MM.1S (cell line): ENCODE data around the gene CDC42BPA.
"Not testable (repeated sequence)": the region's sequence is repeated elsewhere in the genome, so short reads cannot be mapped to it uniquely, and the experiment has no call there.

ENCODE experiments used
- DNase-seq: peaks from one replicate; pipeline ENCODE4 v3.0.0-alpha.2; 2015
- H2AFZ ChIP-seq: fragments of 300-600 bp; sonication (generic); 2 replicates; pipeline ENCODE4 v1.6.0; 2016; ENCODE audit warnings: antibody characterized with exemption, low read length
- H3F3A ChIP-seq: fragments of 300-600 bp; sonication (generic); 2 replicates; pipeline ENCODE4 v1.6.1; 2016; ENCODE audit warnings: mild to moderate bottlenecking, antibody characterized with exemption, low read length, moderate library complexity, mixed read lengths; ENCODE audit not compliant: insufficient read depth
- H3K27ac ChIP-seq: fragments of 300-600 bp; sonication (generic); 2 replicates; pipeline ENCODE4 v1.5.1; 2016; ENCODE audit warnings: mild to moderate bottlenecking, low read length
- H3K27me3 ChIP-seq: fragments of 300-600 bp; sonication (generic); replicated peaks from 2 replicates; pipeline ENCODE4 v1.6.0; 2016; ENCODE audit warnings: low read length; ENCODE audit not compliant: insufficient read depth
- H3K36me3 ChIP-seq: fragments of 300-600 bp; sonication (generic); replicated peaks from 2 replicates; pipeline ENCODE4 v1.6.1; 2016; ENCODE audit warnings: mild to moderate bottlenecking, low read length, mixed read lengths; ENCODE audit not compliant: insufficient read depth
- H3K4me1 ChIP-seq: fragments of 300-600 bp; sonication (generic); 2 replicates; pipeline ENCODE4 v1.6.1; 2016; ENCODE audit warnings: low read length, mixed read lengths
- H3K4me2 ChIP-seq: fragments of 300-600 bp; sonication (generic); 2 replicates; pipeline ENCODE4 v1.6.0; 2016; ENCODE audit warnings: low read depth, low read length
- H3K4me3 ChIP-seq: fragments of 300-600 bp; sonication (generic); 2 replicates; pipeline ENCODE4 v1.5.1; 2016; ENCODE audit warnings: low read length, mixed read lengths
- H3K79me2 ChIP-seq: fragments of 300-600 bp; sonication (generic); 2 replicates; pipeline ENCODE4 v1.6.1; 2016; ENCODE audit warnings: mixed run types, low read length, mixed read lengths
- H3K9ac ChIP-seq: fragments of 300-600 bp; sonication (generic); 2 replicates; pipeline ENCODE4 v1.6.1; 2016; ENCODE audit warnings: low read length, mixed read lengths
- H3K9me2 ChIP-seq: fragments of 300-600 bp; sonication (generic); replicated peaks from 2 replicates; pipeline ENCODE4 v1.6.1; 2016; ENCODE audit warnings: mild to moderate bottlenecking, low read length, mixed read lengths; ENCODE audit not compliant: insufficient read depth
- H3K9me3 ChIP-seq: fragments of 300-600 bp; sonication (generic); replicated peaks from 2 replicates; pipeline ENCODE4 v1.6.1; 2016; ENCODE audit warnings: mild to moderate bottlenecking, low read length, mixed read lengths; ENCODE audit not compliant: insufficient read depth
- H4K20me1 ChIP-seq: fragments of 300-600 bp; sonication (generic); 2 replicates; pipeline ENCODE4 v1.6.1; 2016; ENCODE audit warnings: mild to moderate bottlenecking, low read length, moderate library complexity, mixed read lengths; ENCODE audit not compliant: insufficient read depth
- EZH2 ChIP-seq: fragments of 300-600 bp; sonication (generic); optimal IDR thresholded peaks from 2 replicates; pipeline ENCODE3; 2017; ENCODE audit warnings: low read depth, mild to moderate bottlenecking, antibody characterized with exemption, low read length, mixed read lengths
- EZH2phosphoT487 ChIP-seq: fragments of 300-600 bp; sonication (generic); IDR thresholded peaks from 2 replicates; pipeline ENCODE4 v1.6.1; 2018; ENCODE audit warnings: antibody characterized with exemption, low read length
- TF ChIP-seq, protein P1 (sequence below): fragments of 300-600 bp; sonication (generic); IDR thresholded peaks from 2 replicates; pipeline ENCODE4 v1.5.1; 2016; ENCODE audit warnings: antibody characterized with exemption, low read length, mixed read lengths

Gene CDC42BPA

DNA sequence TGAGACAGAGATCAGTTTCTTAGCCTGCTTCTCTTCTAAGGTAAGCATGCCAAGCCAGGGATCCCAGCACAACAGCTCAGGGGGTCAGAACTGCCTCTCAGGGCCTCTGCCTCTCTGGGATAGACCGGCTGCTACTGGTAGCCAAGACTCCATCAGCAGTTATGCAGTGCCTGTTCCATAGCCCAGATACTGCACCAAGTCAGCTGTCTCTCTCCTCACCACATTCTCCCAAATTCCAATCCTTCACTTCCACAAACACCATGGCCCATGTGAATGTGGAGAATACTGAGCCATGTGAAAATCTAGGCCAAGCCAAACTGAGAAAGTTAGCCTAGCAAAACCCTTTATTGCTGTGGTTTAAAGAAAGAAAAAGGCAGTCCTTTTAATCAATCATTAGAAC is 37.5 kb downstream of the CDC42BPA start:
- no peak for TF ChIP-seq EZH2
- no peak for TF ChIP-seq EZH2phosphoT487
- TF ChIP-seq, protein P1, sequence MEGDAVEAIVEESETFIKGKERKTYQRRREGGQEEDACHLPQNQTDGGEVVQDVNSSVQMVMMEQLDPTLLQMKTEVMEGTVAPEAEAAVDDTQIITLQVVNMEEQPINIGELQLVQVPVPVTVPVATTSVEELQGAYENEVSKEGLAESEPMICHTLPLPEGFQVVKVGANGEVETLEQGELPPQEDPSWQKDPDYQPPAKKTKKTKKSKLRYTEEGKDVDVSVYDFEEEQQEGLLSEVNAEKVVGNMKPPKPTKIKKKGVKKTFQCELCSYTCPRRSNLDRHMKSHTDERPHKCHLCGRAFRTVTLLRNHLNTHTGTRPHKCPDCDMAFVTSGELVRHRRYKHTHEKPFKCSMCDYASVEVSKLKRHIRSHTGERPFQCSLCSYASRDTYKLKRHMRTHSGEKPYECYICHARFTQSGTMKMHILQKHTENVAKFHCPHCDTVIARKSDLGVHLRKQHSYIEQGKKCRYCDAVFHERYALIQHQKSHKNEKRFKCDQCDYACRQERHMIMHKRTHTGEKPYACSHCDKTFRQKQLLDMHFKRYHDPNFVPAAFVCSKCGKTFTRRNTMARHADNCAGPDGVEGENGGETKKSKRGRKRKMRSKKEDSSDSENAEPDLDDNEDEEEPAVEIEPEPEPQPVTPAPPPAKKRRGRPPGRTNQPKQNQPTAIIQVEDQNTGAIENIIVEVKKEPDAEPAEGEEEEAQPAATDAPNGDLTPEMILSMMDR = no peak
- no peaks in the 10 kb centered on the region for H3F3A ChIP-seq
- H3K27me3 ChIP-seq = no peaks in the 10 kb centered on the region
- no peak for DNase-seq
- H3K36me3 ChIP-seq = no peaks in the 10 kb centered on the region
- no peaks in the 10 kb centered on the region for H3K79me2 ChIP-seq
- no peaks in the 10 kb centered on the region for H3K4me1 ChIP-seq
- H3K4me2 ChIP-seq = no peak overlapping the region
- no peaks in the 10 kb centered on the region for H4K20me1 ChIP-seq
- H3K4me3 ChIP-seq = no peak overlapping the region
- H3K9ac ChIP-seq = no peak overlapping the region
- no peak overlapping the region for H2AFZ ChIP-seq
- no peak overlapping the region for H3K27ac ChIP-seq
- no peaks in the 10 kb centered on the region for H3K9me2 ChIP-seq
- no peaks in the 10 kb centered on the region for H3K9me3 ChIP-seq

- H3K4me2 ChIP-seq, H3K4me1 ChIP-seq, H3K79me2 ChIP-seq, H2AFZ ChIP-seq, DNase-seq, H3K9me2 ChIP-seq, H3K27ac ChIP-seq, H3K27me3 ChIP-seq, H3K9ac ChIP-seq, H3K4me3 ChIP-seq, H3K9me3 ChIP-seq, H3F3A ChIP-seq, H3K36me3 ChIP-seq, H4K20me1 ChIP-seq: not testable (repeated sequence)
Observed at GRCh38 chr1:227276156-227276693, 42.1 kb downstream of the CDC42BPA start.

- TF ChIP-seq EZH2 (no peak), EZH2phosphoT487 (no peak)
- TF ChIP-seq, protein P1 = no peak
- Histone ChIP-seq H3K4me1 (no peaks in the 10 kb centered on the region), H3K79me2 (no peaks in the 10 kb centered on the region)
Observed at GRCh38 chr1:227273557-227273956, 44.7 kb downstream of the CDC42BPA start.

DNA sequence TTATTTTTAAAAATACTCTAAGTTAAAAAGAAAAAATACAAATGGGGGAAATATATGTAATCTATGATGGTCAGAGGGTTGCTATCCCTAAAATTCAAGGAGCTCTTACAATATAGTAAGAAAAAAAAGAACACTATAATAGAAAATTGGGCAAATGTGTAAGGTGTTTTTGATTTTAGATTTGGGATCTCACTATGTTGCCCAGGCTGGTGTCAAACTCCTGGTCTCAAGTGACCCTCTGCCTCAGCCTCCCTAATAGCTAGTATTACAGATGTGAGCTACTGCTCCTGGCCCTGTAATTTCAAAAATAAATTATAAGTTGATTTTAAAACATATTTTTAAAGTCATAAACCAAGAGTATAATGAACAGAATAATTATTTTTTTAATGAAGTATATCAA is 45.9 kb downstream of the CDC42BPA start:
- no peak overlapping the region for H3K4me2 ChIP-seq
- H3K4me3 ChIP-seq = no peak overlapping the region
- no peak for DNase-seq
- no peaks in the 10 kb centered on the region for H3K27me3 ChIP-seq
- no peaks in the 10 kb centered on the region; the same call in 1 of the 2 replicates for H3K9me2 ChIP-seq
- TF ChIP-seq EZH2phosphoT487 (no peak), EZH2 (no peak)
- TF ChIP-seq, protein P1 = no peak
- no peaks in the 10 kb centered on the region for H3K9me3 ChIP-seq
- no peaks in the 10 kb centered on the region for H3K4me1 ChIP-seq
- no peaks in the 10 kb centered on the region for H3K79me2 ChIP-seq
- no peak overlapping the region for H2AFZ ChIP-seq
- H4K20me1 ChIP-seq = no peaks in the 10 kb centered on the region
- H3K9ac ChIP-seq = no peak overlapping the region
- no peaks in the 10 kb centered on the region for H3K36me3 ChIP-seq
- no peak overlapping the region for H3K27ac ChIP-seq
- no peaks in the 10 kb centered on the region for H3F3A ChIP-seq

More at GRCh38 chr1:227273557-227273956, 44.7 kb downstream of the CDC42BPA start:
- Histone ChIP-seq H3K4me3 (no peak overlapping the region), H4K20me1 (no peaks in the 10 kb centered on the region), H3K9me3 (no peaks in the 10 kb centered on the region), H3K9ac (no peak overlapping the region), H3K4me2 (no peak overlapping the region), H3K27me3 (no peaks in the 10 kb centered on the region), H3K36me3 (no peaks in the 10 kb centered on the region), H3K27ac (no peak overlapping the region), H2AFZ (no peak overlapping the region), H3K9me2 (no peaks in the 10 kb centered on the region; the same call in 1 of the 2 replicates), H3F3A (no peaks in the 10 kb centered on the region)
- peak; percentile 61 for DNase-seq
